GM23248 (cell line): ENCODE results near the gene HECTD4. TPM values are rescaled to one million over a fixed set of nuclear protein-coding genes. Genes with fewer than 3 reads are reported as not detected.

ENCODE experiments used
- DNase-seq: peaks from one replicate; pipeline ENCODE4 v3.0.0-alpha.2; 2015
- H2AFZ ChIP-seq: fragments of 200-600 bp; sonication (generic); 2 replicates; pipeline ENCODE4 v1.6.1; 2016; ENCODE audit warnings: antibody characterized with exemption
- H3F3A ChIP-seq: fragments of 200-600 bp; sonication (generic); 2 replicates; pipeline ENCODE4 v1.6.1; 2016; ENCODE audit warnings: mild to moderate bottlenecking, antibody characterized with exemption, mixed run types; ENCODE audit not compliant: insufficient read depth
- H3K27ac ChIP-seq: fragments of 200-600 bp; sonication (generic); 2 replicates; pipeline ENCODE4 v1.5.1; 2016; ENCODE audit warnings: mild to moderate bottlenecking
- H3K27me3 ChIP-seq: fragments of 200-600 bp; sonication (generic); replicated peaks from 2 replicates; pipeline ENCODE4 v1.6.1; 2016; ENCODE audit warnings: mild to moderate bottlenecking; ENCODE audit not compliant: insufficient read depth
- H3K36me3 ChIP-seq: fragments of 200-600 bp; sonication (generic); 2 replicates; pipeline ENCODE4 v1.6.1; 2016; ENCODE audit warnings: low read depth, mild to moderate bottlenecking
- H3K4me1 ChIP-seq: fragments of 200-600 bp; sonication (generic); 2 replicates; pipeline ENCODE4 v1.6.1; 2016; ENCODE audit warnings: mild to moderate bottlenecking; ENCODE audit not compliant: insufficient read depth
- H3K4me2 ChIP-seq: fragments of 200-600 bp; sonication (generic); one replicate; pipeline ENCODE4 v1.6.1; 2016; ENCODE audit warnings: mild to moderate bottlenecking; ENCODE audit not compliant: unreplicated experiment
- H3K4me3 ChIP-seq: fragments of 200-600 bp; sonication (generic); 2 replicates; pipeline ENCODE4 v1.5.1; 2016; ENCODE audit warnings: mild to moderate bottlenecking
- H3K79me2 ChIP-seq: fragments of 200-600 bp; sonication (generic); 2 replicates; pipeline ENCODE4 v1.6.1; 2016; ENCODE audit warnings: mild to moderate bottlenecking; ENCODE audit not compliant: insufficient read depth
- H3K9ac ChIP-seq: fragments of 200-600 bp; sonication (generic); 2 replicates; pipeline ENCODE4 v1.6.1; 2016; ENCODE audit warnings: mild to moderate bottlenecking
- H3K9me2 ChIP-seq: fragments of 200-600 bp; sonication (generic); 2 replicates; pipeline ENCODE4 v1.6.1; 2016; ENCODE audit warnings: mixed run types, mild to moderate bottlenecking, moderate library complexity; ENCODE audit not compliant: insufficient read depth
- H3K9me3 ChIP-seq: fragments of 200-600 bp; sonication (generic); one replicate; pipeline ENCODE4 v1.6.1; 2017; ENCODE audit warnings: low read depth
- H4K20me1 ChIP-seq: fragments of 200-600 bp; sonication (generic); 2 replicates; pipeline ENCODE4 v1.6.0; 2016; ENCODE audit not compliant: insufficient read depth
- EZH2 ChIP-seq: fragments of 200-600 bp; sonication (generic); IDR thresholded peaks from 2 replicates; pipeline ENCODE4 v1.6.1; 2018; ENCODE audit warnings: antibody characterized with exemption, mild to moderate bottlenecking; ENCODE audit not compliant: insufficient read depth, poor library complexity, severe bottlenecking
- EZH2phosphoT487 ChIP-seq: fragments of 200-600 bp; sonication (generic); IDR thresholded peaks from 2 replicates; pipeline ENCODE4 v1.6.1; 2018; ENCODE audit warnings: antibody characterized with exemption, moderate library complexity, mild to moderate bottlenecking, low read depth; ENCODE audit not compliant: insufficient read depth
- WGBS, 2 experiments: methylation state at CpG; one replicate each; pipeline ENCODE4 v1.1.6; 2015 to 2017; ENCODE audit warnings: low lambda C conversion rate in 2 of 2, low coverage in 1 of 2; ENCODE audit errors: missing lambda C conversion rate in 2 of 2; 5-methylcytosine and 5-hydroxymethylcytosine counted together
- in situ Hi-C: fragments of 300-500 bp; cut with MboI; formaldehyde crosslinking; loops from 2 replicates; pipeline ENCODE4 v1.15.0; 2020
- polyA plus RNA-seq: library from polyadenylated mRNA; unstranded; fragments of >200 nt; fragmentation: Nextera tagmentation; extraction: Ambion mirVana; gene quantifications from 2 replicates; pipeline ENCODE4 v1.2.1, GENCODE V29; 2016
- total RNA-seq: library from RNA; depleted of rRNA; stranded (reverse); fragments of >200 nt; shearing (Covaris generic); gene quantifications from 2 replicates; pipeline ENCODE4 v1.2.3, GENCODE V29; 2014

The HECTD4 gene
- total and polyA plus RNA-seq, 2 experiments from 2014 or later, result 7.5 to 8.9 TPM

DNA sequence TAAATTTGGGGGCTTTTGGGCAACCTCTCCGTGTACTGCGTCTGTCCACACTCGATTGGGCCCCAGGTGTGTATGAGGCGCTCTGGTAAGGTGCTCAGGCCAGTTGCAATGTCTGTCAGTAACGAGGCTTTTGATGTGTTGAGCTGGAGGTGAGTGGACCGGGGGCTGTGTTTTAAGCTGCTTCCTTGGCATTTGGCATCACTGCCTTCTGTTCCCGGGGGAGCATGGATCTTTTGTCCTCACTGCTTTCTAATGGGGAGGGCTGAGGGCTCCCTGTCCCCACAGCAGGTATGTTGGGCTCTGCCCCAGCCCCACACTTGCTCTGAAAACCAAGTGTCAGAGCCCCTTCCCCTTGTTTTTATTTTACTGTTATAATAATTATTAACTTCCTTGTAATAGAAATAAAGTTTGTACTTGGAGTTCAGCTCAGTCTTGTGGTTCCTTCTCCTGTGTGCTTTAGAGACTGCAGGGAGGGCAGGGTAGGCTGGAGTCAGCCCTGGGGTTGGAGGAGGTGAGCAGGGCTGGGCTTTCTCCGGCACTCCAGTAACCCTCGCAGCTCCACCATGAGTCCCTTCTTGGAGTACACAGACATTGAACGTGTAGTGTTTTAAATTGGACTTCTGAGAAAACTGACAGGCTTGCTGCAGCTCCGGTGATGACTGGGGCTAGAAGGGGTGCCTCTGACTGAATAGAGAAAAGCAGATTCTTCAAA lies 228.9 kb downstream of the HECTD4 start:
- H2AFZ ChIP-seq, result no peak overlapping the region
- no peak overlapping the region for H3K9ac ChIP-seq
- H3K9me2 ChIP-seq, result no peaks in the 10 kb centered on the region
- H3K9me3 ChIP-seq, result no peaks in the 10 kb centered on the region
- no peak for DNase-seq
- H3K79me2 ChIP-seq, result no peaks in the 10 kb centered on the region
- H3K4me3 ChIP-seq, result no peak overlapping the region
- H3K27ac ChIP-seq, result no peak overlapping the region
- H3F3A ChIP-seq, result no peaks in the 10 kb centered on the region
- peaks cover 43% of the 10 kb centered on the region for H3K36me3 ChIP-seq
- no peaks in the 10 kb centered on the region for H3K27me3 ChIP-seq
- in situ Hi-C loops, result no loop called here
- H3K4me1 ChIP-seq, result no peaks in the 10 kb centered on the region
- no peaks in the 10 kb centered on the region for H4K20me1 ChIP-seq
- 64 to 65% methylated on average over 11 of the region's 11 CpGs for WGBS, 2 experiments
- H3K4me2 ChIP-seq, result no peak overlapping the region
- TF ChIP-seq EZH2 (no peak), EZH2phosphoT487 (no peak)

DNA sequence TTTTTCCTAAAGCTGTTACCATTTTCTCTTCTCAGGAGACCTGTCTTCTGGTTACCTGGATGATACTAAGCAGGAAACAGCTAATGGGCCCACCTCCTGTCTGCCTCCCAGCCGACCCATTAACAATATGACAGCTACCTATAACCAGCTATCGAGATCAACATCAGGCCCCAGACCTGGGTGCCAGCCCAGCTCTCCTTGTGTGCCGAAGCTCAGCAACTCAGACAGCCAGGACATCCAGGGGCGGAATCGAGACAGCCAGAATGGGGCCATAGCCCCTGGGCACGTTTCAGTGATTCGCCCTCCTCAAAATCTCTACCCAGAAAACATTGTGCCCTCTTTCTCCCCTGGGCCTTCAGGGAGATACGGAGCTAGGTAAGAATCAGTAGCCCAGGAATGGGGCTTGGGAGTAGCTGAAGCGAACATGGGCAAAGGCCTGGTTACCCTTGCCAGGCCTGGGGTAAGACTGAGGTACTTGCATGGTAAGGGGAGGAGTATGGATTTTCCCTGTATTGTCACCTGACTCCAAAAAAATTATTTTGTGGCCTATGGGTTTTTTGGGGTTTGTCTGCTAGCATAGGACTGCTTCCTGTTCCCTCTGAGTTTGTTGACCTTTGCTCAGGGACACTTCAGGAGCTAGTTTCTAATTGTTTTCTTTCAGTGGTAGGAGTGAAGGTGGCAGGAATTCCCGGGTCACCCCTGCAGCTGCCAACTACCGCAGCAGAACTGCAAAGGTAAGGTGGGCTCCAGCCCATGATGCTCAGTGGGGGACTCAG lies 230.3 kb downstream of the HECTD4 start:
- peaks cover 47% of the 10 kb centered on the region for H3K36me3 ChIP-seq
- no peak overlapping the region for H3K27ac ChIP-seq
- H4K20me1 ChIP-seq, result no peaks in the 10 kb centered on the region
- H3K79me2 ChIP-seq, result no peaks in the 10 kb centered on the region
- TF ChIP-seq EZH2phosphoT487, result no peak
- no peak for TF ChIP-seq EZH2
- no peak overlapping the region for H3K4me3 ChIP-seq
- WGBS, 2 experiments, result 88 to 96% methylated on average over 11 of the region's 11 CpGs
- H2AFZ ChIP-seq, result no peak overlapping the region
- H3K27me3 ChIP-seq, result no peaks in the 10 kb centered on the region
- no peaks in the 10 kb centered on the region for H3K9me2 ChIP-seq
- no peak overlapping the region for H3K9ac ChIP-seq
- no peak for DNase-seq
- H3K4me1 ChIP-seq, result no peaks in the 10 kb centered on the region
- no peak overlapping the region for H3K4me2 ChIP-seq
- H3F3A ChIP-seq, result no peaks in the 10 kb centered on the region
- H3K9me3 ChIP-seq, result no peaks in the 10 kb centered on the region
- in situ Hi-C loops, result no loop called here

DNA sequence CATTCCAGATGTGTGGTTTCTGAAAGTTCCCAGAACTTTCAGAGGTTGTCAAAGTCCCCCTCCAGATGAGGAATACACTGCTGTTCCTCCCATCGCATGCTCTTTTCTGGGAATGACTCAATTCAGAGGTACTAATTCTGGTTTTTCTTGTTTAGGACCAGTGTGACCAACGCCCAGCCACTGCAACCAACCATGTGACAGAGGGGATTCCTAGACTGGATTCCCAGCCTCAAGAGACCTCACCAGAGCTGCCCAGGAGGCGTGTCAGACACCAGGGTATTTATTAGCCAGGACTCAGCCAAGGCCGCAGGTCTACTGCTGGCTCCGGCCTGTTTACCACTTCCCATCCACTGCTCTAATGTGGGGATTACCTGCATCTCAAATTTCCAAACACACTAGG lies 232.6 kb downstream of the HECTD4 start:
- no peaks in the 10 kb centered on the region for H4K20me1 ChIP-seq
- no peaks in the 10 kb centered on the region for H3K9me2 ChIP-seq
- no peak overlapping the region for H3K27ac ChIP-seq
- no peaks in the 10 kb centered on the region for H3K9me3 ChIP-seq
- H3K36me3 ChIP-seq, result peaks cover 57% of the 10 kb centered on the region
- no peaks in the 10 kb centered on the region for H3K4me1 ChIP-seq
- in situ Hi-C loops, result no loop called here
- no peaks in the 10 kb centered on the region for H3F3A ChIP-seq
- no peak overlapping the region for H3K9ac ChIP-seq
- no peak overlapping the region for H3K4me3 ChIP-seq
- no peaks in the 10 kb centered on the region for H3K27me3 ChIP-seq
- TF ChIP-seq EZH2phosphoT487 (no peak), EZH2 (no peak)
- H3K4me2 ChIP-seq, result no peak overlapping the region
- no peak for DNase-seq
- 75 to 81% methylated on average over 5 of the region's 5 CpGs for WGBS, 2 experiments
- no peaks in the 10 kb centered on the region for H3K79me2 ChIP-seq
- H2AFZ ChIP-seq, result no peak overlapping the region

DNA sequence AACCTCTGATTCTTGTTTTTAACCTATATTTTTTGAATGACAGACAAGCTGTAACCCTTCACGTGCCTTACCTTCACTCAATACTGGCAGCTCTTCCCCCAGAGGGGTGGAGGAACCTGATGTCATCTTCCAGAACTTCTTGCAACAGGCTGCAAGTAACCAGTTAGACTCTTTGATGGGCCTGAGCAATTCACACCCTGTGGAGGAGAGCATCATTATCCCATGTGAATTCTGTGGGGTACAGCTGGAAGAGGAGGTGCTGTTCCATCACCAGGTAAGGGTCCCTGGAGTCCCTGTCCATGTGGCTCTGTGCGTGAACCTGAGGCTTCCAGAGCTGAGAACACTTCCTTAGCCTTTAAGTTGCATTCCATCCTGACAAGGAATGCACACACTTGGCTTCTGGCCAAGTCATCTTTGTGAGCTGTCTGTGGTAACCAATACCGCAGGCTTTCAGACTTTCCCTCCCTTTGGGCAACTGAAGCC lies 234.2 kb downstream of the HECTD4 start:
- WGBS, 2 experiments, result 73 to 85% methylated on average over 3 of the region's 3 CpGs
- no peaks in the 10 kb centered on the region for H3K27me3 ChIP-seq
- peak; percentile 51 for DNase-seq
- no peaks in the 10 kb centered on the region for H4K20me1 ChIP-seq
- no peaks in the 10 kb centered on the region for H3K9me3 ChIP-seq
- peaks cover 55% of the 10 kb centered on the region for H3K36me3 ChIP-seq
- H3K4me1 ChIP-seq, result no peaks in the 10 kb centered on the region
- no peaks in the 10 kb centered on the region for H3K9me2 ChIP-seq
- no peak overlapping the region for H3K4me3 ChIP-seq
- H3K9ac ChIP-seq, result no peak overlapping the region
- TF ChIP-seq EZH2, result no peak
- no peak for TF ChIP-seq EZH2phosphoT487
- H3K27ac ChIP-seq, result no peak overlapping the region
- H3F3A ChIP-seq, result no peaks in the 10 kb centered on the region
- no peak overlapping the region for H2AFZ ChIP-seq
- no peak overlapping the region for H3K4me2 ChIP-seq
- in situ Hi-C loops, result no loop called here
- H3K79me2 ChIP-seq, result no peaks in the 10 kb centered on the region
